Lung (tissue), 12 donors: ENCODE results near the gene FAT2. TPM values are rescaled to one million over a fixed set of nuclear protein-coding genes. Genes with fewer than 3 reads are reported as not detected.

Source experiments
- ATAC-seq: fragments of 200-7000 bp; cut with Tn5 transposase; one replicate; pipeline ENCODE4 v1.9.1; 2020; ENCODE audit warnings: moderate number of reproducible peaks; ENCODE audit not compliant: insufficient read depth, low FRiP score
- DNase-seq, 3 donors: peaks; one replicate each; pipeline ENCODE4 v3.0.0-alpha.2; 2013 to 2017
- H3K27ac ChIP-seq, 2 donors: one replicate each; pipeline ENCODE4 v1.5.1; 2013; ENCODE audit warnings: mild to moderate bottlenecking in 2 of 2, moderate library complexity in 2 of 2, control low read depth in 1 of 2, inconsistent platforms in 1 of 2, low read depth in 1 of 2, low read length in 1 of 2
- H3K27me3 ChIP-seq, 3 donors: one replicate each; pipeline ENCODE4 v1.5.1; 2013; ENCODE audit warnings: low read length in 2 of 3; ENCODE audit not compliant: control insufficient read depth in 3 of 3, insufficient read depth in 3 of 3
- H3K36me3 ChIP-seq, 4 donors: one replicate each; pipeline ENCODE4 v1.5.1; 2013; ENCODE audit warnings: low read length in 4 of 4, mild to moderate bottlenecking in 1 of 4, moderate library complexity in 1 of 4; ENCODE audit not compliant: control insufficient read depth in 4 of 4, insufficient read depth in 4 of 4
- H3K4me1 ChIP-seq, 5 donors: one replicate each; pipeline ENCODE4 v1.5.1; 2013; ENCODE audit warnings: low read length in 5 of 5, mild to moderate bottlenecking in 2 of 5, moderate library complexity in 1 of 5; ENCODE audit not compliant: control insufficient read depth in 5 of 5, insufficient read depth in 5 of 5
- H3K4me3 ChIP-seq: one replicate; pipeline ENCODE4 v1.5.1; 2013; ENCODE audit warnings: mild to moderate bottlenecking, control low read depth, moderate library complexity
- H3K9ac ChIP-seq, 2 donors: one replicate each; pipeline ENCODE4 v1.5.1; 2013; ENCODE audit warnings: low read length in 2 of 2, control low read depth in 1 of 2; ENCODE audit not compliant: insufficient read depth in 1 of 2
- H3K9me3 ChIP-seq, 4 donors: one replicate each; pipeline ENCODE4 v1.5.1; 2013; ENCODE audit warnings: low read length in 3 of 4, mild to moderate bottlenecking in 1 of 4, moderate library complexity in 1 of 4; ENCODE audit not compliant: control insufficient read depth in 4 of 4, insufficient read depth in 3 of 4
- WGBS, 2 donors: extraction: QIAGEN DNeasy Blood & Tissue Kit; methylation state at CpG; one replicate each; pipeline ENCODE4 v1.1.7; 2013; 5-methylcytosine and 5-hydroxymethylcytosine counted together
- polyA plus RNA-seq, 2 donors: library from polyadenylated mRNA; stranded (reverse); fragments of 200-250 nt; gene quantifications; one replicate each; pipeline ENCODE4 v1.2.1, GENCODE V29; 2013
- total RNA-seq, 2 donors: library from RNA; depleted of rRNA in 1 of 2; stranded (reverse); fragments of >200 nt in 1 of 2; gene quantifications; one replicate each; pipeline ENCODE4 v1.2.1, GENCODE V29; 2014 to 2021
- TF ChIP-seq, protein P1 (sequence below): IDR thresholded peaks from 2 replicates; pipeline ENCODE4 v1.5.1; 2012; ENCODE audit warnings: mild to moderate bottlenecking; ENCODE audit errors: control extremely low read depth, extremely low read depth
- donor health status: control.
- donor health status: control.
- donor health status: Bipolar disorder and iron deficiency.
- donor health status: healthy.
- donor health status: DM: yes; HTN: yes; CAD: no.

FAT2 gene
- total and polyA plus RNA-seq, 4 donors, result 0.24 to 3.1 (median 0.67) TPM

DNA sequence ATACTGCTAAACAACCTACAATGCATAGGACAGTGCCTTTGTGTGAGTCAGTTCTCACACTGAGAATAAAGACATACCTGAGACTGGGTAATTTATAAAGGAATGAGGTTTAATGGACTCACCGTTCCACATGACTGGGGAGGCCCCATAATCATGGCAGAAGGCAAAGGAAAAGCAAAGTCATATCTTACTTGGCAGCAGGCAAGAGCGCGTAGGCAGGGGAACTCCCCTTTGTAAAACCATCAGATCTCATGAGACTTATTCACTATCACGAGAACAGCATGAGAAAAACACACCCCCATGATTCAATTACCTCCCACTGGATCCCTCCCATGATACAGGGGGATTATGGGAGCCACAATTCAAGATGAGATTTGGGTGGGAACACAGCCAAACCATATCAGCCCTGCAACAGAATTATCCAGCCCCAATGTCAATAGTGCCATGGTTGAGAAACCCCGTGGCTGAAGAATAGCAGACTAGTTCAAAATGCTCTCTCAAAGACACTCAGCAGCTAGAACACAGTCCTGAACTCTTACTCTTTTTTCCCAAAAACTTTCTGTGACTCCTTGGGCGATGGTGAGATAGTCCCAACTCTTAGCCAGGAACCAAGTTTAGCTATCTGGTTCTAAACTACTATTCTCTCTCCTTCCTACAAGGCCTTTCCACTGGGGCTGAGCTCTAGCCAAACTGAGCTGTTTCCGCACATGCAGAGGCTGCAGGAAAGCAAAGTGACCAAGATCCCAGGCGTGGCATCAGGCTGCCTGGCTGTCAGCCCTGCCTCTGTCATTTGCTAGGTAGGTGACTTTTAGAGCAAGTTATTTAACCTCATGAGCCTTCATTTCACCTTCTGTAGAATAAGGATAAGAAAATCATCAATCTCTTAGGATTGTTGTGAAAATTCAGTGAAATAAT is 21.7 kb downstream of the FAT2 start:
- H3K4me3 ChIP-seq, result no peak overlapping the region
- H3K9ac ChIP-seq, result no peak overlapping the region
- ATAC-seq, result no peak
- peaks cover 0 to 4% (median 0%) of the 10 kb centered on the region in 5 donors for H3K4me1 ChIP-seq
- 75 to 92% methylated on average over 8 of the region's 8 CpGs for WGBS, 2 donors
- H3K27ac ChIP-seq, result no peak overlapping the region
- no peaks in the 10 kb centered on the region for H3K27me3 ChIP-seq
- peaks cover 0 to 4% (median 0%) of the 10 kb centered on the region in 4 donors for H3K9me3 ChIP-seq
- no peaks in the 10 kb centered on the region for H3K36me3 ChIP-seq
- TF ChIP-seq, protein P1, sequence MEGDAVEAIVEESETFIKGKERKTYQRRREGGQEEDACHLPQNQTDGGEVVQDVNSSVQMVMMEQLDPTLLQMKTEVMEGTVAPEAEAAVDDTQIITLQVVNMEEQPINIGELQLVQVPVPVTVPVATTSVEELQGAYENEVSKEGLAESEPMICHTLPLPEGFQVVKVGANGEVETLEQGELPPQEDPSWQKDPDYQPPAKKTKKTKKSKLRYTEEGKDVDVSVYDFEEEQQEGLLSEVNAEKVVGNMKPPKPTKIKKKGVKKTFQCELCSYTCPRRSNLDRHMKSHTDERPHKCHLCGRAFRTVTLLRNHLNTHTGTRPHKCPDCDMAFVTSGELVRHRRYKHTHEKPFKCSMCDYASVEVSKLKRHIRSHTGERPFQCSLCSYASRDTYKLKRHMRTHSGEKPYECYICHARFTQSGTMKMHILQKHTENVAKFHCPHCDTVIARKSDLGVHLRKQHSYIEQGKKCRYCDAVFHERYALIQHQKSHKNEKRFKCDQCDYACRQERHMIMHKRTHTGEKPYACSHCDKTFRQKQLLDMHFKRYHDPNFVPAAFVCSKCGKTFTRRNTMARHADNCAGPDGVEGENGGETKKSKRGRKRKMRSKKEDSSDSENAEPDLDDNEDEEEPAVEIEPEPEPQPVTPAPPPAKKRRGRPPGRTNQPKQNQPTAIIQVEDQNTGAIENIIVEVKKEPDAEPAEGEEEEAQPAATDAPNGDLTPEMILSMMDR, result no peak
- no peak for DNase-seq

DNA sequence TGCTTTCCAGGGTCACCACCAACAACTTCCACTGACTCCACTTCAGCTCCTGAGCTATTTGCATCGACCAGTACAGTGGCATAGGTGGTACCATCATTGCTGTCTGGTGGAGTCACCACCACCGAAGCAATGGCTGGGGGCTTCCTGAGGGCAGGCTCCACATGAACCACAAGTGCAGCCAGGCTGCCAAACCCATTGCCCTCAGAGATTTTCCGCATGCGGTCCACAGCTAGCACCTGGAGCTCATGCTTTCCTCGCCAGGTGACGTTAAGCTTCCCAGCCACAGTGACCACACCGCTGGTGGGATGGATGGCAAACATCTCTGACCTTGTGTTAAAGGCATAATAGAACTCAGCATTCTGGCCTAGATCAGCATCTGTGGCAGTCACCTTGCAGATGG is 23.1 kb downstream of the FAT2 start:
- no peaks in the 10 kb centered on the region for H3K36me3 ChIP-seq
- H3K4me3 ChIP-seq, result no peak overlapping the region
- DNase-seq (no peak), ATAC-seq (no peak)
- H3K4me1 ChIP-seq, result peaks cover 0 to 4% (median 0%) of the 10 kb centered on the region in 5 donors
- TF ChIP-seq, protein P1, result no peak
- H3K9ac ChIP-seq, result no peak overlapping the region
- H3K9me3 ChIP-seq, result peaks cover 0 to 4% (median 0%) of the 10 kb centered on the region in 4 donors
- WGBS, 2 donors, result 89 to 94% methylated on average over 7 of the region's 7 CpGs
- H3K27ac ChIP-seq, result no peak overlapping the region
- H3K27me3 ChIP-seq, result no peaks in the 10 kb centered on the region

DNA sequence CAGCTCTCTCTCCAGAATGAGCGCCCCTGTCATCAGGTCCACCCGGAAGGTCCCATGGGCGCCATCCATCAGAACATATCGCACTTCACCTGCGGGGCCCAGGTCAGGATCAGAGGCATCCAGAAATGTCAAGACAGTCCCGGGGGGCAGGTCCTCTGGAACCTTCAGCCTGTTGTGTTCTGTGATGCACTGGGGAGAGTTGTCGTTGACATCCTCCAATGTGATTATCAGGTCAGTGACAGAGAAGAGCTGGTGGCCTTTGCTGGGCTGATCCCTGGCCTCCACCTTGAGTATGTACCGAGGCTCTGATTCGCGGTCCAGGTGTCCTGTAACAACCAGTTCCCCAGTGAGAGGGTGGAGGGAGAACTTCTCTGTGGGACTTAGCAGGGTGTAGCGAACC is 25.2 kb downstream of the FAT2 start:
- Histone ChIP-seq H3K36me3 (no peaks in the 10 kb centered on the region), H3K4me1 (peaks cover 0 to 4% (median 0%) of the 10 kb centered on the region in 5 donors), H3K27me3 (no peaks in the 10 kb centered on the region), H3K9ac (no peak overlapping the region), H3K4me3 (no peak overlapping the region), H3K27ac (no peak overlapping the region), H3K9me3 (peaks cover 0 to 2% (median 0%) of the 10 kb centered on the region in 4 donors)
- 94 to 96% methylated on average over 9 to 11 of the region's 11 CpGs for WGBS, 2 donors
- DNase-seq (no peak), ATAC-seq (no peak)
- TF ChIP-seq, protein P1, result no peak
